ENCODE results near the gene FGF14.

DNA sequence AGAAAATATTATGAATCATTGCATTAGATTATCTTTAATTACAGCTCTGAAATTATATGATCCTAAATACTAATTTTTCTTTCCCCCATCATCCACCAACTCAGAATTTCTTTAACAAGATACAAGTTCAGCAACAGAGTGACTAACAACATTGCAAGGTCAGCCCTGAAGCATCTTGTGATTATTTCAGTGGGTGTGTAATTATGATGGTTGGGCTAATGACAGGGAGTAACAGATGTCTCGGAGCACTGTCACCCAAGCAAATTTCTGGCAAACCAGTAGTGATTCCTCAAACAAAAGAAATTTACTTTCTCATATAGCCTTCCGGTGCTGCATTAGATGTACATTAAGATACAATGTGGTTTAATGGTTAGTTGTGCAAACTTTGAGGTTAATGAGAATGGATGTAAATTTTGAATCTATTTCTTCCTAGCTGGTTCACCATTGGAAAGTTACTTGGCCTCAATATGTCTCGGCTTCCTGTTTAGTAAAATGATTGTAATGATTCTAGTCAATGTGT is 710.4 kb downstream of the FGF14 start:
- TF ChIP-seq, protein P1, sequence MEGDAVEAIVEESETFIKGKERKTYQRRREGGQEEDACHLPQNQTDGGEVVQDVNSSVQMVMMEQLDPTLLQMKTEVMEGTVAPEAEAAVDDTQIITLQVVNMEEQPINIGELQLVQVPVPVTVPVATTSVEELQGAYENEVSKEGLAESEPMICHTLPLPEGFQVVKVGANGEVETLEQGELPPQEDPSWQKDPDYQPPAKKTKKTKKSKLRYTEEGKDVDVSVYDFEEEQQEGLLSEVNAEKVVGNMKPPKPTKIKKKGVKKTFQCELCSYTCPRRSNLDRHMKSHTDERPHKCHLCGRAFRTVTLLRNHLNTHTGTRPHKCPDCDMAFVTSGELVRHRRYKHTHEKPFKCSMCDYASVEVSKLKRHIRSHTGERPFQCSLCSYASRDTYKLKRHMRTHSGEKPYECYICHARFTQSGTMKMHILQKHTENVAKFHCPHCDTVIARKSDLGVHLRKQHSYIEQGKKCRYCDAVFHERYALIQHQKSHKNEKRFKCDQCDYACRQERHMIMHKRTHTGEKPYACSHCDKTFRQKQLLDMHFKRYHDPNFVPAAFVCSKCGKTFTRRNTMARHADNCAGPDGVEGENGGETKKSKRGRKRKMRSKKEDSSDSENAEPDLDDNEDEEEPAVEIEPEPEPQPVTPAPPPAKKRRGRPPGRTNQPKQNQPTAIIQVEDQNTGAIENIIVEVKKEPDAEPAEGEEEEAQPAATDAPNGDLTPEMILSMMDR (IDR thresholded peaks at IDR 0.05; ENCODE audit: insufficient read depth, low read depth, low read length): no peak
- TF ChIP-seq EZH2 (IDR thresholded peaks at IDR 0.05; ENCODE audit: insufficient read depth, low read length): no peak

Measured in astrocyte (in vitro differentiated cells and primary cell).